Gastrocnemius medialis (tissue), 4 donors: ENCODE results near the gene CMTM4.

Experiments
- CTCF ChIP-seq, 5 experiments: fragments of 450-650 bp in 3 of 5; fragments of 200-600 bp in 2 of 5; sonication (generic) in 2 of 5; IDR thresholded peaks in 4 of 5; conservative IDR thresholded peaks in 1 of 5; 1 replicate in 4 of 5; 2 replicates in 1 of 5; pipeline ENCODE4 v1.5.1; 2016 to 2019; ENCODE audit warnings: antibody characterized with exemption in 5 of 5, mild to moderate bottlenecking in 3 of 5, moderate library complexity in 3 of 5
- POLR2A ChIP-seq, 2 donors: fragments of 450-650 bp; IDR thresholded peaks; one replicate each; pipeline ENCODE4 v1.6.1; 2017; ENCODE audit warnings: antibody characterized with exemption in 2 of 2, mild to moderate bottlenecking in 2 of 2, moderate library complexity in 2 of 2

- TF ChIP-seq CTCF (IDR thresholded peaks at IDR 0.05 in 4 of 5, conservative IDR thresholded peaks at IDR 0.05 in 1 of 5) (no peak), POLR2A (IDR thresholded peaks at IDR 0.05) (no peak)
Observed at GRCh38 chr16:66629856-66630255, 66.7 kb downstream of the CMTM4 start.
